Stimulated activated naive CD8-positive, alpha-beta T cell treated with anti-CD3 and anti-CD28 coated beads, Interleukin-15, amount 100 ng/mL, for 72 hours (primary cell): ENCODE data around the gene C1QTNF6.

Experiments used
- ATAC-seq: fragments of 150-1000 bp; cut with Tn5 transposase; 2 replicates; pipeline ENCODE4 v1.10.0; 2021; ENCODE audit warnings: mild to moderate bottlenecking, moderate library complexity
- DNase-seq, 2 donors: peaks; one replicate each; pipeline ENCODE4 v3.0.0; 2021 to 2022
- H3K27ac Mint-ChIP-seq, 2 donors: one replicate each; pipeline ENCODE4 v1.8.0; 2022; ENCODE audit warnings: mild to moderate bottlenecking in 2 of 2, mixed read lengths in 2 of 2, moderate library complexity in 2 of 2
- H3K27me3 Mint-ChIP-seq: one replicate; pipeline ENCODE4 v1.8.0; 2022; ENCODE audit warnings: mixed read lengths
- H3K4me1 Mint-ChIP-seq: one replicate; pipeline ENCODE4 v1.8.0; 2022; ENCODE audit warnings: mild to moderate bottlenecking, mixed read lengths
- H3K4me3 Mint-ChIP-seq, 2 donors: one replicate each; pipeline ENCODE4 v1.8.0; 2022; ENCODE audit warnings: mild to moderate bottlenecking in 2 of 2, mixed read lengths in 2 of 2, moderate library complexity in 1 of 2
- H3K9me3 Mint-ChIP-seq, 2 donors: one replicate each; pipeline ENCODE4 v1.8.0; 2022; ENCODE audit warnings: mixed read lengths in 2 of 2

C1QTNF6 gene

DNA sequence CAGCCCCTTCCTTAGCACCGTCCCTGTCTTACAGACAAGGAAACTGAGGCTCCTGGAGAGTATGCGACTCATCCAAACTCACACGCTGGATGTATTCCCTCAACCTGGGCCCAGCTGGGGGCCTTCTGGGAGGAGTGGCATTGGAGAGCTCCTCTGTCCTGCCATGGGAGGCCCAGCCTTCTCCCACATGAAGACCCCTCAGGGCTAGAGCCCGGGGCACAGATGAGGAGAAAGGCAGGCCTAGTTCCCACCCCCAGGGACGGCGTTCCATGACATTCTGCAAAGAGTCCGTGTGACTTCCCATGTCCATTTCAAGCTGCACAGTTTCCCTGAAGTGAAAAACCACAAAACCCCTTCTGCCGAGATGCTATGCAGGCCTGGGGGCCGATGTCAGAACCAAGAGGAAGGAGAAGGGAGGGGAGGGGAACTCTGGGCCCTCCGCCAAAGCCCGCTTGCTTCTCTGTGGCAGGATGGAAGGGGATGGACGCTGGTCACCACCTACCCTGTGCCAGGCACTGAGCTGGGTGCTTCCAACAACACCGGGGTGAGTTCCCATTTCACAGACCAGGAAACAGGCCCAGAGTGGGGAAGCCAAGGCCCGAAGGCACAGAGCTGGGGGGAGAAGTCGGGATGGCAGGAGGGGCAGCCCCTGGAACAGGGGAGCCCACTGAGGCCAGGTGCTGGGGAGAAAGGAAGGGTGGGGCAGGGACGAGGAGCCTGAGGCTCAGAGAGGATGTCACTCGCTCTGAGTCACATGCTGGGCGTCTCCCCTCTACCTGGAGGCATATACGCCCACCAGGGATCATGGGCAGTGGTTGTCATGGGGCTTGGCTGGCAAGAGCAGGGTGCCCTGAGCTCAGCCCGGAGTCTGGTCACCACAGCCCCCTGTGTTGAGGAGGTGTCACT lies 40.3 kb upstream of the C1QTNF6 start:
- ATAC-seq (no peak), DNase-seq (no peak)
- Mint-ChIP-seq H3K9me3 (peaks cover 5 to 12% of the 10 kb centered on the region in 2 donors), H3K27me3 (no peaks in the 10 kb centered on the region), H3K4me1 (peaks cover 95% of the 10 kb centered on the region), H3K27ac (peak overlapping the region; percentile 97 to 98), H3K4me3 (peak overlapping the region; percentile 71 to 76)

DNA sequence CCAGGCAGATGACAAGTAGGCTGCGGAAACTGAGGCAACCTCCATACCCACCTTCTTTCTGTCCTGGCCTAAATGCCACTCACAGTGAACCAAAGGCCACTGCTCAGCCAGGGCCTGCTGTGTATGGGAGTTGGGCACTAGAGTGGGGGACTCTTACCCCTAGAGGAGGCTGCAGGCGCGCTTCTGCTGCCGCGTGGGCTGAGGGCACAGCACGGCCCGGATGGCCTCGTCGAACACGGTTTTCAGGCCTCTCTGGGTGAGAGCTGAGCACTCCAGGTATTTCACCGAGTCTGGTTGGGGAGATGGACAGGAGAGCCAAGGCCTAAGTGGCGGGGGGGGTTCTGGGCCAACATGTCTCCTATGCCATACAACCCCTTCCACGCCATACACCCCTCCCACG lies 38.5 kb upstream of the C1QTNF6 start:
- Mint-ChIP-seq H3K4me1 (peaks cover 95% of the 10 kb centered on the region), H3K27me3 (no peaks in the 10 kb centered on the region), H3K27ac (peak overlapping the region in 1 of 2 donors; percentile 96), H3K4me3 (no peak overlapping the region), H3K9me3 (peaks cover 6 to 17% of the 10 kb centered on the region in 2 donors)
- no peak for DNase-seq
- ATAC-seq = no peak

DNA sequence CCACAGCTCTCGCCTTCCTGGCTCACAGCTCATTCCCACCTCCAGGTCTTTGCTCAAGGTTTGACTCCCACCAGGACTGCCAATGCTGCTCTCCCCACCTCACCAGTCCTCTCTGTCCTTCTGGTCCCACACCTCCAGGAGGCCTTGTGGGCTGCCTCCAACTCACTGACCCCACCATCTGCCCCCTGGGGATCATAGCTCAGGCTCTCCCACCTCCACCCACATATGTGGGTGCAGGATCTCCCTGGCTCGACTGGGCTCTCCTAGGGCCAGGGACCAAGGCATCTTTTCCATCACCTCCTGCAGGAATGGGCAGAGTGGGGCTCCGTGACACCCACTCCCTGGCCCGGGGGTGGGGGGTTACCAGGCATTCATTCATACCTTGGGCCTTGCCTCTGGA lies 38.0 kb upstream of the C1QTNF6 start:
- H3K27ac Mint-ChIP-seq = peak overlapping the region in 1 of 2 donors; percentile 96
- H3K9me3 Mint-ChIP-seq = peaks cover 9 to 21% of the 10 kb centered on the region in 2 donors
- DNase-seq (no peak), ATAC-seq (no peak)
- peaks cover 95% of the 10 kb centered on the region for H3K4me1 Mint-ChIP-seq
- peak overlapping the region in 1 of 2 donors; percentile 62 for H3K4me3 Mint-ChIP-seq
- no peaks in the 10 kb centered on the region for H3K27me3 Mint-ChIP-seq

DNA sequence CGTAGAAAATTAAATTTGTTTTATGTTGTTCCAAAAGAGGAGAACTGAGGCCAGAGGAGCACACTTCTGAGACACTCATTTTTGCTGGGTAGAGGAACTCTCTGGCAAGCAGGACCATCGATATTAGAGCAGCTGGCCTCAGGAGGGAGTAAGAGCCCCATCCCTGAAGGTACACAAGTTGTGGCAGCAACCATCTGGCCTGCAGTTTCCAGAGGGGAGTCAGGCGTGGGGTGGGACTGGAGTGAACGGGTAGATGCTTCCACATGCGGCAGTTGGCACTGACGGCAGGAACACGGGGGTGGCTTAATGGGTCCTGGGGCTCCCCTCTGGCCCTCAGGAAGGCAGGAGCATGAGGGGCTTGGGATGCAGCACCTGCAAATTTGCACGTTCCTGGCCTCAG lies 37.4 kb upstream of the C1QTNF6 start:
- peaks cover 95% of the 10 kb centered on the region for H3K4me1 Mint-ChIP-seq
- no peaks in the 10 kb centered on the region for H3K27me3 Mint-ChIP-seq
- H3K27ac Mint-ChIP-seq = peak overlapping the region; percentile 1 to 87
- ATAC-seq (no peak), DNase-seq (peak in 1 of 2 donors; percentile 38)
- H3K4me3 Mint-ChIP-seq = peak overlapping the region in 1 of 2 donors; percentile 20
- H3K9me3 Mint-ChIP-seq = peaks cover 15 to 26% of the 10 kb centered on the region in 2 donors

DNA sequence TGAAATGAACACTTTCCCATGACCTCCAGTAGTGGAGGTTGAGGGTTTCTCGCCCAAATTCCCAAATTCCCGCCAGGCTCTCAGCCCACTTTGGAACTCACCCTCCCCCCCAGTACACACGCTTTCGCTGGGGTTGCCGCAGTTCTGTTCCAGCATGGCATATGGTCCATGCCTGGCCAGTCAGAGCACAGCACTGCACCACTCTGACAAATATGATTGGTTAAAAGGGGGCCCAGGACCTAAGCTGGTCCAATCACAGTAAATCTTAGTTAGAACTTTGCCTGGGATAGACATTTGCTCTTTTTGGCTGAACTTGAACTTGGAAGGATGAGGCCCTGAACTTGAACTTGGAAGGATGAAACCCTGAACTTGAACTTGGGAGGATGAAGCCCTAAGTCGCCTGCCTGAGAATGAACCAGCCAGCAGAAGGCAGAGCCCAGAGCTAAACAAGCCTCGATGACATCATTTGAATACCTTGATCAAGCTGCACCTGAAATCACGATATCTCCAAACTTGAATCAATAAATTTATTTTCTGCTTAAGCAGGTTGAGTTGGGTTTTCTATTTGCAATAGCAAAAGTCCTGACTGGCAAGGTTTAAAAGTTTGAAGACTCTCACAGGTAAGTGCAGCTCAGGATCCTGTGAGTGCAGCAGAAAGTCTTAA lies 36.8 kb upstream of the C1QTNF6 start:
- Mint-ChIP-seq H3K4me3 (peak overlapping the region; percentile 3), H3K27me3 (no peaks in the 10 kb centered on the region), H3K27ac (peak overlapping the region in 1 of 2 donors; percentile 87), H3K9me3 (peaks cover 15 to 26% of the 10 kb centered on the region in 2 donors), H3K4me1 (peaks cover 94% of the 10 kb centered on the region)
- DNase-seq (no peak), ATAC-seq (no peak)

DNA sequence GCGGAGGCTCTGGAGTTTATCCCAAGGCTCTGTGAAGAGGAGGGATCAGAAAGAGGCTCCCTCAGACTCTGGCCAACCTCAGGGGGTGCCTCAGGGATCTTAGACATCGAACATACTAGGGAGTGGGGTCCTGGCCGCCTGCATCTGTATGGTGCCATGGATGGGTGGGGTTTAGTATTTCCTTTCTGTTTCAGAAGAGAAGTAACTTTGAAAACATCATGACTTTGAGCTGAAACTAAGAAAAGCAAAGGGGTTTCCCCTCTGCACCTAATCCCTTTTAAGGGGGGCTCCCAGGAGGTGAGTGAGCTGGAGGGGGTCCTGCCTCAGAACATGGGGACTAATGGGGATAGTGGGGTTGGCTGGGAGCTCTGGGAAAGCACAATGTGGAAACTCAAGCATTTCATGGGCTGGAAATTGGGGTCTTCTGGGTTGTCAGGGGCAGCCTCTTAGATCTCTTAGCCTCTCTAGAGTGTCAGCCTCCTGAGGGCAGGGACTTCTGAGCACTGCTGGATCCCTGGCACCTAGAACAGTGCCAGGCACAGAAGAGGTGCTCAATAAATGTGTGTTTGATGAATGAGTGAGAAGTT lies 36.0 kb upstream of the C1QTNF6 start:
- H3K4me3 Mint-ChIP-seq = peak overlapping the region; percentile 58 to 65
- ATAC-seq (peak; percentile 43), DNase-seq (peak in 1 of 2 donors; percentile 29)
- no peaks in the 10 kb centered on the region for H3K27me3 Mint-ChIP-seq
- H3K4me1 Mint-ChIP-seq = peaks cover 94% of the 10 kb centered on the region
- peak overlapping the region; percentile 49 to 96 for H3K27ac Mint-ChIP-seq
- peaks cover 15 to 26% of the 10 kb centered on the region in 2 donors for H3K9me3 Mint-ChIP-seq

DNA sequence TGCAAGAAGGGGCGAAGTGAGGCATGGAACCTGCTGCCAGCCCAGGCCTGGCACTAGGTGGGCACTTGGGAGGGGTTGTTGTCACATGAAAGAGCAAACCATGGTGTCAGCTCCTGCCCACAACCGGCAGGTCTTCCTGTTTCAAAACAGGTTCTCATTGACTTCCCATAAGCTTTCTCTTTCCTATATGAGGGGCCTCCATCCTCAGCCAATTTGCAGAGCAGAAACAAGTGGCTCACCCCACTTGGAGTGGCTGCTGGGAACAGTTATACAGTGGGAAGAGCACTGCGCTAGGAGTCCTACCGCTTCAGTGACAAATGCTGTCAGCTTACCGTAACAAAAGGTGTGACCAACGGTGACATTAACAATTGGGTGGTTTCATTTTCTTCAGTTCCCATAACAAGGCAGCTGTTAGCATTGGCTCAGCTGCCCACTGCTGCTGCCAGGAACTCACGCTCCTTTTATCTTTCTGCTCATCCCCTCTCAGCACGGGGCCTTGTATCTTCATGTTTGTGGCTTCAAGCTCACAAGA lies 34.5 kb upstream of the C1QTNF6 start:
- Mint-ChIP-seq H3K4me3 (peak overlapping the region; percentile 58 to 65), H3K9me3 (peaks cover 15 to 26% of the 10 kb centered on the region in 2 donors), H3K4me1 (peaks cover 94% of the 10 kb centered on the region), H3K27me3 (no peaks in the 10 kb centered on the region), H3K27ac (peak overlapping the region; percentile 83 to 96)
- ATAC-seq (peak; percentile 51), DNase-seq (peak; percentile 36 to 61)

DNA sequence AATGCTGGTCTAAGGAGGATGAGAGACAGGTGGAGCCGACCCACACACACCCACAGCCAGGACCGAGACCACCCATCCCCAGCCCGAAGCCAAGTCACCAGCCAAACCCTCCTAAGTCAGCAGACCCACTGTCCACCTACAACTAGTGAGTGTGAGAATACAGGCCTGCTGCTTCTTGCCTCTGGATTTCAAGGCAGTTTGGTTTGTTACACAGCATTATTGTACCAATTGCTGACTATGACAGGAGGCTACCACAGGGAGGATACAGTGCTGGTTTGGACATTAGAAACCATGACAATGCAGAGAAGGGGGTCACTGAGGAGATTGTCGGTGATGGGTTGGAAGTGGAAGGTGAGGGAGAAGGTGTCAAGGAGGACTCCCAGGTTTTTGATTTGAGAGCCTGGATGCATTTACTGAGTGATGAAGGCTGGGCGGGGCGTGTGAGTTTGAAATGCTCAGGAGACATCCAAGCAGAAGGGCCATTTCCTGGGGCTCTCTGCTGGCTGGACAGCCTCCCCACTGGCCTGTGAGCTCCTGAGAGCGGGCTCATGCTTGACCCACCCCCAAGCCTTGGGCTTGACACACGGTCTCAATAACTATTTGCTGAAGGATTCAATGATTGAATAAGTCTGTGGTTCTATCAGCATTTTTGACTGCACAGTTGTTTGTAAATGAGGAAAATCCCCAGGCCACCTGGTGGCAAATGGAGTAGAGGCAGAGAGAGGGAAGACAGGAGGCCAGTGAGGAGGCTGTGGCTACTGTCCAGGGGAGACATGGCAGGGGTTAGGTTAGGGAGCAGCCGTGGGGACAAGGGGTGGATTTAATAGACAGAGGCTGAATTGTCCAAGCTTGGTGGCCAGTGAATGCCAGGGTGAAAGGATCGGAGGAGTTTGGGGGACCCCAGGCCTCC lies 33.6 kb upstream of the C1QTNF6 start:
- H3K9me3 Mint-ChIP-seq = peaks cover 15 to 26% of the 10 kb centered on the region in 2 donors
- peak overlapping the region; percentile 64 to 84 for H3K27ac Mint-ChIP-seq
- H3K4me1 Mint-ChIP-seq = peaks cover 97% of the 10 kb centered on the region
- H3K27me3 Mint-ChIP-seq = no peaks in the 10 kb centered on the region
- DNase-seq (no peak), ATAC-seq (no peak)
- peak overlapping the region; percentile 58 to 65 for H3K4me3 Mint-ChIP-seq

DNA sequence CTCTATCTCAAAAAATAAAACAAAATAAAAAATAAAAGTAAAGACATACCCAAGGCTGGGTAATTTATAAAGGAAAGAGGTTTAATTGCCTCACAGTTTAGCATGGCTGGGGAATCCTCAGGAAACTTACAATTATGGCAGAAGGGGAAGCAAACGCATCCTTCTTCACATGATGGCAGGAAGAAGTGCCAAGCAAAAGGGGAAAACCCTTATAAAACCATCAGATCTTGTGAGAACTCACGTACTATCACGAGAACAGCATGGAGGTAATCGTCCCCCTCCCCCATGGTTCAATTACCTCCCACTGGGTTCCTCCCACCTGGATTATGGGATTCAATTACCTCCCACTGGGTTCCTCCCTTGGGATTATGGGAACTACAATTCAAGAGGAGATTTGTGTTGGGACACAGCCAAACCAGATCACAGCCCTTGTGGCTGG lies 32.5 kb upstream of the C1QTNF6 start:
- H3K9me3 Mint-ChIP-seq = peaks cover 15 to 26% of the 10 kb centered on the region in 2 donors
- peak overlapping the region; percentile 64 to 93 for H3K27ac Mint-ChIP-seq
- DNase-seq (no peak), ATAC-seq (no peak)
- no peaks in the 10 kb centered on the region for H3K27me3 Mint-ChIP-seq
- peak overlapping the region; percentile 65 to 80 for H3K4me3 Mint-ChIP-seq
- H3K4me1 Mint-ChIP-seq = peaks cover 94% of the 10 kb centered on the region

DNA sequence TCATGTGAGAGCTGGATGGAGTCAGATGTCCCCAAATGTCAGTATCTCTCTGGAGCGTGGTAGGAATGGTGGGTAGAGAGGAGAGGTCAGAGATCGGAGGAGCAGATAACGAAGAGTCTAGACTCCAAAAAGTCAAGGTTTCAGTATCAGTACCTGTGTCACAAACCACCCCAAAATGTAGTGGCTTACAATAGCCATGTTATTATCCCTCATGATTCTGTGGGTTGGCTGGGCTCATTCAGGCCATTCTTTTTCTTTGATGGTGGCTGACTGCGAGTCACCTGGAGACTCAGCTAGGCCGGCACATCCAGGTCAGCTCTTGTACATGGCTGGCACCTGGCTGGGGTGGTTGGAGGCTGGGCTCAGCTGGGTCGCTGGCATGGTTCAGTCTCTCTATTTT lies 31.5 kb upstream of the C1QTNF6 start:
- peaks cover 15 to 22% of the 10 kb centered on the region in 2 donors for H3K9me3 Mint-ChIP-seq
- ATAC-seq = peak; percentile 37
- no peak for DNase-seq
- H3K4me3 Mint-ChIP-seq = peak overlapping the region; percentile 65 to 80
- H3K27me3 Mint-ChIP-seq = no peaks in the 10 kb centered on the region
- H3K27ac Mint-ChIP-seq = peak overlapping the region; percentile 81 to 85
- H3K4me1 Mint-ChIP-seq = peaks cover 89% of the 10 kb centered on the region

DNA sequence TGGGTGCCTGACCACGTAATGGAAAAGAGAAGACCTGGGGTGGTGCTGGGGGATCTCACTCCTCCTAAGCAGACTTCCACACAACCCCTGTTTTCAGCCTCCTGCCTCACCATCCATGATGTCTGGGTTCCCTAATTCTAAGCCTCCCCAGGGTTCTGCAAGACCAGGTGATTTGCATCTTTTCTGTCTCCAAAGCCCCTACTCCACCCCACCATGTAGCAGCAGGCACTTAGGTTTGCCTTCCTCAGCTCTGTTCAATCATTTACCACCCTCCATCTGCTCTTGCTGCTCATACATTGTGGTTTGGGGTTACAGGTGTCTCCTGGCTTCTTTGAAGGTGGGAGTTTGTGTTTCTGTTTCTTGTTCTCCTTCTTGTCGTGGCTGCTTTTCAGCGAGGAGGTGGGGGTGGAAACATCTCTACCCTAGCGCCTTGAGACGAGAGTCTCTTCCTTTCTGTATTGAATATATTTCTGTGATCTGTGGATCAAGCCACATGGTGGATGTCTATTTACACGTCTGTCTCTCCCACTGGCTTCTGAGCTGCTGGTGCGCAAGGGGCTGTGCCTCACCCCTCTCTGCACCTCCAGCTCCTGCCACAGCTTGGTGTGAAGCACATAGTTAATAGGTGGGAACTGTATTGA lies 30.8 kb upstream of the C1QTNF6 start:
- ATAC-seq (peak; percentile 82), DNase-seq (peak in 1 of 2 donors; percentile 72)
- peaks cover 10 to 15% of the 10 kb centered on the region in 2 donors for H3K9me3 Mint-ChIP-seq
- peaks cover 89% of the 10 kb centered on the region for H3K4me1 Mint-ChIP-seq
- no peaks in the 10 kb centered on the region for H3K27me3 Mint-ChIP-seq
- peak overlapping the region; percentile 65 to 80 for H3K4me3 Mint-ChIP-seq
- peak overlapping the region; percentile 81 to 85 for H3K27ac Mint-ChIP-seq

DNA sequence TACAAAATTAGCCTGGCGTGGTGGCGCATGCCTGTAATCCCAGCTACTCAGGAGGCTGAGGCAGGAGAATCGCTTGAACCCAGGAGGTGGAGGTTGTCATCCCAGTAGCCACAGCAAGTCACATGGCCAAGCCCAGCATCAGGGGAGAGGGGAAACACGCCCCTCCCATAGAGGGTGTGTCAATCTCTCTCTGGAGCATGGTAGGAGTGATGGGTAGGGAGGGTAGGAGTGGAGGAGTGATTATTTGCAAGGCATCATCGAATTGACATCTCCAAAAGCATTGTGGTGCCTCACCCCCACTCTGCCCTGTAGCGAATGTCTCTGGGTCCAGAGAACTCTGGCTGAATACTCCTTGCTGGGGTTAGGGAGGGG lies 30.3 kb upstream of the C1QTNF6 start:
- H3K4me3 Mint-ChIP-seq = peak overlapping the region; percentile 65 to 80
- H3K4me1 Mint-ChIP-seq = peaks cover 89% of the 10 kb centered on the region
- H3K9me3 Mint-ChIP-seq = peaks cover 10 to 14% of the 10 kb centered on the region in 2 donors
- DNase-seq (no peak), ATAC-seq (peak; percentile 2)
- H3K27me3 Mint-ChIP-seq = no peaks in the 10 kb centered on the region
- no peak overlapping the region for H3K27ac Mint-ChIP-seq

DNA sequence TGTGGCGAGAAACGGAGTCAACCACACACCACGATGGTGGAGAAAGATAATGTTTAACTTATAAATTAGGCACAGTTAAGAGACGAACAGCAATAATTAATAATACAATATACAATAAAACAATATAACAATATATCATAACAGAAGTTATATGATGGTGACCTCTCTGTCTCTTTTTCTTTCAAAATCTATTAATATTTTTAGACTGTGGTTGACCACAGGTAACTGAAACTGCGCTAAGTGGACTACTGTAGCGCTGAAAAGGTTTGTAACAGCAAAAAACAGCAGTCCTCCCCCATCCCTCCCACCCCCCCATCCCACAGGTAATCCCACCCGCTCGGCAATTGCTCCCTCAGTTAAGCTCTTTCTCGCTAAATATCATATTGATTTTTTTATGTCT lies 27.8 kb upstream of the C1QTNF6 start:
- Mint-ChIP-seq H3K9me3 (peaks cover 3 to 4% of the 10 kb centered on the region in 2 donors), H3K27me3 (no peaks in the 10 kb centered on the region), H3K4me1 (peaks cover 89% of the 10 kb centered on the region), H3K4me3 (no peak overlapping the region), H3K27ac (no peak overlapping the region)
- ATAC-seq (no peak), DNase-seq (no peak)

DNA sequence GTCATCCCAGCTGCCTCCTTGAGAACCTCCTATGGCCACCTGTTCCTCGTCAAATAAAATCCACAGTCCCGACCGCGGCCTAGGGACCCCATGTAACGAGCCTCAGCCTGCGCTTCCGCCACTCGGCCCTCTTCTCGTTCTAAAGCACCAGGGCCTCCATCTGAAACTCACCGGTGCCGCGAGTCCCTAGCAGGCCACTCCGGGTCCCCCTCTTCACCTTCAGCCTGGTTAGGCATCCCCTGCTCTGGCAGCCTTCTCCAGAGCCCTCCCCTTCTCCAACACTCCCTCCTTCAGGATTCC lies 26.6 kb upstream of the C1QTNF6 start:
- H3K4me1 Mint-ChIP-seq = peaks cover 86% of the 10 kb centered on the region
- H3K27ac Mint-ChIP-seq = peak overlapping the region in 1 of 2 donors; percentile 38
- no peaks in the 10 kb centered on the region for H3K9me3 Mint-ChIP-seq
- ATAC-seq (no peak), DNase-seq (no peak)
- H3K27me3 Mint-ChIP-seq = no peaks in the 10 kb centered on the region
- H3K4me3 Mint-ChIP-seq = no peak overlapping the region
